Esophagus squamous epithelium (tissue), 4 donors: ENCODE results near the gene RAB30.

ENCODE experiments used
- CTCF ChIP-seq, 6 experiments: fragments of 450-650 bp in 4 of 6; fragments of 200-600 bp in 2 of 6; sonication (generic) in 2 of 6; IDR thresholded peaks; one replicate each; pipeline ENCODE4 v1.5.1; 2016 to 2019; ENCODE audit warnings: antibody characterized with exemption in 6 of 6, mild to moderate bottlenecking in 4 of 6, moderate library complexity in 4 of 6
- POLR2A ChIP-seq, 4 donors: fragments of 450-650 bp; IDR thresholded peaks; one replicate each; pipeline ENCODE4 v1.6.1; 2017; ENCODE audit warnings: antibody characterized with exemption in 4 of 4, mild to moderate bottlenecking in 4 of 4, moderate library complexity in 3 of 4

DNA sequence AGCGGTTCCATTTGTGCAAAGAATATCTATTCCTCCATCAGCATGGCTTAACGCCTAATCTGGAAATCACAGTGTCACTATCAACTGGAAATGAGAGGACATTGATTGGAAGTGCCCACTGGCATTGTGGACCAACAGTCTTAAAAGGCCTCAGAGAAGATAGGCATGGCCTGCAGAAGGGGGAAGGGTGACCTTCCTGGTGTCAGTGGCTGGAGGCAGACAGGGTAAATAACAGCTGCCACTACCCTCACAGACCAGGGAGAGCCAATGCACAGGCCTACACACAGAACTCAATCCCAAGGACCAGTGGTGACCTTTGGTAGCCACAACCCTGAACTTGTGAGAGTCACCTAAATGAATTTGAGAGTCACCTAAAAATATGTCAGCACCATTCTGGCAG is 134.1 kb downstream of the RAB30 start:
- TF ChIP-seq CTCF (IDR thresholded peaks at IDR 0.05), result no peak
- TF ChIP-seq POLR2A (IDR thresholded peaks at IDR 0.05), result no peak
